ENCODE measurements around the gene ZDBF2.

Gene ZDBF2

DNA sequence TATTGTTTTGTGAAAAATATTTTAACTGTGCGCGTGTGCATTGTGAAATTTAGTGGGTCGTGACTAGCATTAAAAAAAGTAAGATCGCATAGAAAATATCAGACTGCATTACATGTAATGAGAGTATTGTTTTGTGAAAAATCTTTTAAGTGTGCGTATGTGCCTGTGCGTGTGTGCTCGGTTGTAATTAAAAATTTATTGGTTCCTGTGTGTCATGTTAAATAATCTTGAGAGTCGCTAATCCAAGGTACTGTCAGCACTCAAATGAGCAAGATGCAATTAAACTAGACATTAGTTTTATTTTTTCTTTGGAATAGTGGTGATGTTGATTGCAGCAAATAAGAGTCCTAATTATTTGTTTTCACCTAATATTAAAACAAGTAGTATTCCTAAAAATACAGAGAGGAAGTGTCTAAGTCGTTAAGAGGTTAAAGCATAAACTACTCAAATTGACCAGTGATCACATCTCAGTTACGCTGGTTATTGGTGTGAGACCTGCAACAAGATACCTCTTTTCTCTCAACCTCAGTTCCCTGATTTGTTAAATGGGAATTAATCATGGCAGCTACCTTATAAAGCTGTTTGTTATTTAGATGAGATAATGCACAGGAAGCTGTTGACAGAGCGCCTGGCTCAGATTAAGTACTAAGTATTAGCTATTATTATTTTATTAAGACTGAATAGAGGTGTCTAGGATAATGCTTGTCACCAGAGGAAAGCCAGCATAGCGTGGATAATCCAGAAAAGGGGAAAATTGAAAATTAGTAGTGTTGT is 1.9 kb downstream of the ZDBF2 start:
- ChIA-PET CTCF (no interaction called here), POLR2A (interaction anchor here (1.1 to 1.6 kb wide), 2 partner anchors 10 to 18 kb away, joined by 3 to 4 read pairs; no protein-coding TSS in a partner anchor)
- TF ChIP-seq, protein P1, sequence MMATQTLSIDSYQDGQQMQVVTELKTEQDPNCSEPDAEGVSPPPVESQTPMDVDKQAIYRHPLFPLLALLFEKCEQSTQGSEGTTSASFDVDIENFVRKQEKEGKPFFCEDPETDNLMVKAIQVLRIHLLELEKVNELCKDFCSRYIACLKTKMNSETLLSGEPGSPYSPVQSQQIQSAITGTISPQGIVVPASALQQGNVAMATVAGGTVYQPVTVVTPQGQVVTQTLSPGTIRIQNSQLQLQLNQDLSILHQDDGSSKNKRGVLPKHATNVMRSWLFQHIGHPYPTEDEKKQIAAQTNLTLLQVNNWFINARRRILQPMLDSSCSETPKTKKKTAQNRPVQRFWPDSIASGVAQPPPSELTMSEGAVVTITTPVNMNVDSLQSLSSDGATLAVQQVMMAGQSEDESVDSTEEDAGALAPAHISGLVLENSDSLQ (IDR thresholded peaks at IDR 0.05), result no peak; the same call in 1 of the 2 replicates
- peak; percentile 77 for TF ChIP-seq ARNT (IDR thresholded peaks at IDR 0.05)
- TF ChIP-seq FOXA1 (IDR thresholded peaks at IDR 0.05), result no peak
- TF ChIP-seq FOXK2 (IDR thresholded peaks at IDR 0.05), result no peak
- TF ChIP-seq LEF1 (IDR thresholded peaks at IDR 0.05; ENCODE audit: borderline replicate concordance), result no peak
- DNase-seq (ENCODE audit: extremely low spot score), result no peak

GRCh38 chr2:206277503-206277902 is 3.0 kb downstream of the ZDBF2 start:
- ChIA-PET CTCF (no interaction called here), POLR2A (no interaction called here)
- DNase-seq (ENCODE audit: extremely low spot score), result no peak
- TF ChIP-seq SUZ12 (IDR thresholded peaks at IDR 0.05), result no peak
- TF ChIP-seq HDGF (IDR thresholded peaks at IDR 0.05; ENCODE audit: borderline replicate concordance), result no peak
- TF ChIP-seq SP1 (IDR thresholded peaks at IDR 0.05), result no peak
- no peak for TF ChIP-seq TARDBP (IDR thresholded peaks at IDR 0.05)
- no peak for TF ChIP-seq ZNF384 (IDR thresholded peaks at IDR 0.05)
- TF ChIP-seq FOXM1 (IDR thresholded peaks at IDR 0.05; ENCODE audit: borderline replicate concordance), result no peak
- TF ChIP-seq CTBP1 (IDR thresholded peaks at IDR 0.05; ENCODE audit: borderline replicate concordance), result no peak
- no peak for TF ChIP-seq ARNT (IDR thresholded peaks at IDR 0.05)
- TF ChIP-seq, protein P1 (IDR thresholded peaks at IDR 0.05), result no peak
- TF ChIP-seq LEF1 (IDR thresholded peaks at IDR 0.05; ENCODE audit: borderline replicate concordance), result no peak
- no peak for TF ChIP-seq FOXA1 (IDR thresholded peaks at IDR 0.05)
- TF ChIP-seq FOXK2 (IDR thresholded peaks at IDR 0.05), result no peak
- no peak for TF ChIP-seq NFRKB (IDR thresholded peaks at IDR 0.05)
- TF ChIP-seq L3MBTL2 (conservative IDR thresholded peaks at IDR 0.05), result no peak
- TF ChIP-seq BHLHE40 (IDR thresholded peaks at IDR 0.05; ENCODE audit: borderline replicate concordance), result no peak
- no peak for TF ChIP-seq ELF4 (IDR thresholded peaks at IDR 0.05)

- POLR2A ChIA-PET, result no interaction called here
- TF ChIP-seq CTBP1 (IDR thresholded peaks at IDR 0.05; ENCODE audit: borderline replicate concordance) (no peak), BHLHE40 (IDR thresholded peaks at IDR 0.05; ENCODE audit: borderline replicate concordance) (no peak), HDGF (IDR thresholded peaks at IDR 0.05; ENCODE audit: borderline replicate concordance) (no peak), L3MBTL2 (conservative IDR thresholded peaks at IDR 0.05) (no peak), SP1 (IDR thresholded peaks at IDR 0.05) (no peak), LEF1 (IDR thresholded peaks at IDR 0.05; ENCODE audit: borderline replicate concordance) (no peak), TARDBP (IDR thresholded peaks at IDR 0.05) (no peak), ELF4 (IDR thresholded peaks at IDR 0.05) (no peak), FOXK2 (IDR thresholded peaks at IDR 0.05) (no peak), ZNF384 (IDR thresholded peaks at IDR 0.05) (no peak), FOXM1 (IDR thresholded peaks at IDR 0.05; ENCODE audit: borderline replicate concordance) (no peak), FOXA1 (IDR thresholded peaks at IDR 0.05) (no peak), ARNT (IDR thresholded peaks at IDR 0.05) (no peak), SUZ12 (IDR thresholded peaks at IDR 0.05) (no peak), NFRKB (IDR thresholded peaks at IDR 0.05) (no peak)
- TF ChIP-seq, protein P1 (IDR thresholded peaks at IDR 0.05), result no peak
- CTCF ChIA-PET, result no interaction called here
These were observed 8.3 kb downstream of the ZDBF2 start for GRCh38 chr2:206282746-206283145.

DNA sequence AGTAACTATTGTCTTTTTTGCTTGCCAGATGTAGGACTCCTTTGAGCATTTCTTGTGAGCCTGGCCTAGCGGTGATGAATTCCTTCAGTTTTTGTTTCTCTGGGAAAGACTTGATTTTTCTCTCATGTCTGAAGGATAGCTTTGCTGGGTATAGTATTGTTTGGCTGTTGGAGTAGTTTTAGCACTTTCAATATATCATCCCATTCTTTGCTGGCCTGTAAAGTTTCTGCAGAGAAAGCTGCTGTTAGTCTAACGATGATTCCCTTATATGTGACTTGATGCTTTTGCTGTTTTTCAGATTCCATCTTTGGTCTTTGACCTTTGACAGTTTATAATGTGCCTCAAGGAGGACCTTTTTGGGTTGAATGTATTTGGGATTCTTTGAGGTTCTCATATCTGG is 12.7 kb downstream of the ZDBF2 start:
- ChIA-PET CTCF (no interaction called here), POLR2A (no interaction called here)
- no peak for DNase-seq (ENCODE audit: extremely low spot score)
- TF ChIP-seq FOXA1 (IDR thresholded peaks at IDR 0.05), result no peak
- TF ChIP-seq SUZ12 (IDR thresholded peaks at IDR 0.05), result no peak
- no peak for TF ChIP-seq ZNF384 (IDR thresholded peaks at IDR 0.05)
- no peak for TF ChIP-seq SP1 (IDR thresholded peaks at IDR 0.05)
- TF ChIP-seq, protein P1 (IDR thresholded peaks at IDR 0.05), result no peak
- no peak for TF ChIP-seq NFRKB (IDR thresholded peaks at IDR 0.05)
- no peak for TF ChIP-seq L3MBTL2 (conservative IDR thresholded peaks at IDR 0.05)
- TF ChIP-seq LEF1 (IDR thresholded peaks at IDR 0.05; ENCODE audit: borderline replicate concordance), result no peak
- no peak for TF ChIP-seq CTBP1 (IDR thresholded peaks at IDR 0.05; ENCODE audit: borderline replicate concordance)
- TF ChIP-seq ARNT (IDR thresholded peaks at IDR 0.05), result no peak
- no peak for TF ChIP-seq FOXK2 (IDR thresholded peaks at IDR 0.05)
- TF ChIP-seq TARDBP (IDR thresholded peaks at IDR 0.05), result no peak
- TF ChIP-seq ELF4 (IDR thresholded peaks at IDR 0.05), result no peak
- no peak for TF ChIP-seq BHLHE40 (IDR thresholded peaks at IDR 0.05; ENCODE audit: borderline replicate concordance)
- TF ChIP-seq FOXM1 (IDR thresholded peaks at IDR 0.05; ENCODE audit: borderline replicate concordance), result no peak
- no peak for TF ChIP-seq HDGF (IDR thresholded peaks at IDR 0.05; ENCODE audit: borderline replicate concordance)

More at GRCh38 chr2:206282746-206283145, 8.3 kb downstream of the ZDBF2 start:
- no peak for DNase-seq (ENCODE audit: extremely low spot score)

GRCh38 chr2:206289391-206289790 is 14.9 kb downstream of the ZDBF2 start:
- ChIA-PET POLR2A (no interaction called here), CTCF (no interaction called here)
- no peak for DNase-seq (ENCODE audit: extremely low spot score)
- TF ChIP-seq TARDBP (IDR thresholded peaks at IDR 0.05), result no peak
- no peak for TF ChIP-seq LEF1 (IDR thresholded peaks at IDR 0.05; ENCODE audit: borderline replicate concordance)
- no peak for TF ChIP-seq ARNT (IDR thresholded peaks at IDR 0.05)
- TF ChIP-seq FOXA1 (IDR thresholded peaks at IDR 0.05), result no peak
- TF ChIP-seq ZNF384 (IDR thresholded peaks at IDR 0.05), result no peak
- no peak for TF ChIP-seq SUZ12 (IDR thresholded peaks at IDR 0.05)
- no peak for TF ChIP-seq ELF4 (IDR thresholded peaks at IDR 0.05)
- no peak for TF ChIP-seq FOXK2 (IDR thresholded peaks at IDR 0.05)
- TF ChIP-seq BHLHE40 (IDR thresholded peaks at IDR 0.05; ENCODE audit: borderline replicate concordance), result no peak
- TF ChIP-seq NFRKB (IDR thresholded peaks at IDR 0.05), result no peak
